Measurements from ENCODE around the gene NYAP1.
"Not testable (repeated sequence)": the region's sequence is repeated elsewhere in the genome, so short reads cannot be mapped to it uniquely, and the experiment has no call there.

The NYAP1 gene

DNA sequence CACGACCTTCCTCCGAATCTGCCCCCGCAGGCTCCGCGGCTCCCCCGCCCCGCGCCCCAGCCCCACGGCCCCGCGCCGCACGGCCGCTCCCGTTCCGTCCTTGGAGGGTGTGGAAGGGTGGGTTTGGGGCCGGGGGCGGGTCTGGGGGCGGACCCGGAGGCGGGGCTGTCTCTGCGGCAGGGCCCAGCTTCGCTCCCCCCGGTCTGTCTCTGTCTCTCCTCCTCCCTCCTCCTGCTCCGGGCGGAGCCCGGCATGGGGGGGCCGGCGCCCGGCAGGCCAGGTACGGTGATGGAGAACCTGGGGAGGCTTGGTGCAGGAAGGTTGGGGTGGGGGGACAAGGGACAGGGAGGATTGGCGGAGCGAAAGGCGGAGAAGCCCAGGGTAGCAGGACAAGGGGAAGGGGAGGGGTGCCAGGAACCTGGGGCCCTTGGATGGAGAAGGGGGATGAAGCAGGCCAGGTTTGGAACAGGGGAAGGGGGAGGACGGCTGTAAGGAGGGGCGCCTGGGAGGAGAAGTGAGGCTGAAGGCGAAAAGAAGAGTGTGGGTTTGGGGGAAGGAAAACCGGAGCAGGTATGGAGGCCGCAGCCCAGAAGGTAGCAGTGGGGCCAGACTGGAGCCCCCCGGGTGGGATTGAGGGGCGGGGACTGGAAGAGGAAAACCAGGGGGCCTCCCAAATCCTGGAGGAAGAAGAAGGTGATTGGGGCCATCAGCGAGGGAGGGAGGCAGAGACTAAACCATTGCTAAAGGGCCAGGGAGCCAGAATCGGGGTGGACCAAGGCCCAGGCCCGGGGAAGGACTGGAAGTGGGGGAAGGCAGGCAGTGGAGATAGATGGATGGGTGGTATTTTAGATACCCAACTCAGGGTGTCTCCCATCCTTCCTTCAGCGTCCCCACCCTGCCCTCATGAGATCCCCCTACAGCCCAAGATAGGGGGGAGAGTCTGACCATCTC lies at the start of gene NYAP1:
NYAP1 (plus strand) TSS at position 206 of the 951 bp plus-strand sequence. CDS start 1,385 bp downstream, outside the sequence.
- no peaks in the 10 kb centered on the region for H3K9me3 ChIP-seq (ENCODE audit: control insufficient read depth, insufficient read depth, low read depth, low read length)
- H3K4me1 ChIP-seq (ENCODE audit: control insufficient read depth, insufficient read depth, low read length) = peaks cover 29% of the 10 kb centered on the region
- no peak within 1 kb of the TSS for H3K27ac ChIP-seq (ENCODE audit: low read depth, low read length)
- no peaks in the 10 kb centered on the region; the same call in 1 of the 2 replicates for H3K27me3 ChIP-seq (ENCODE audit: control insufficient read depth, insufficient read depth, low read length)
- 0 out of 2 replicates have a peak, but pooled peaks cover 4% of the 10 kb centered on the region for H3K36me3 ChIP-seq (ENCODE audit: control insufficient read depth, insufficient read depth, low read length)
- H3K4me3 ChIP-seq (ENCODE audit: low read depth, low read length) = peak within 1 kb of the TSS; percentile 90
- peak within 1 kb of the TSS; percentile 38 for H3K9ac ChIP-seq (ENCODE audit: low read length)

DNA sequence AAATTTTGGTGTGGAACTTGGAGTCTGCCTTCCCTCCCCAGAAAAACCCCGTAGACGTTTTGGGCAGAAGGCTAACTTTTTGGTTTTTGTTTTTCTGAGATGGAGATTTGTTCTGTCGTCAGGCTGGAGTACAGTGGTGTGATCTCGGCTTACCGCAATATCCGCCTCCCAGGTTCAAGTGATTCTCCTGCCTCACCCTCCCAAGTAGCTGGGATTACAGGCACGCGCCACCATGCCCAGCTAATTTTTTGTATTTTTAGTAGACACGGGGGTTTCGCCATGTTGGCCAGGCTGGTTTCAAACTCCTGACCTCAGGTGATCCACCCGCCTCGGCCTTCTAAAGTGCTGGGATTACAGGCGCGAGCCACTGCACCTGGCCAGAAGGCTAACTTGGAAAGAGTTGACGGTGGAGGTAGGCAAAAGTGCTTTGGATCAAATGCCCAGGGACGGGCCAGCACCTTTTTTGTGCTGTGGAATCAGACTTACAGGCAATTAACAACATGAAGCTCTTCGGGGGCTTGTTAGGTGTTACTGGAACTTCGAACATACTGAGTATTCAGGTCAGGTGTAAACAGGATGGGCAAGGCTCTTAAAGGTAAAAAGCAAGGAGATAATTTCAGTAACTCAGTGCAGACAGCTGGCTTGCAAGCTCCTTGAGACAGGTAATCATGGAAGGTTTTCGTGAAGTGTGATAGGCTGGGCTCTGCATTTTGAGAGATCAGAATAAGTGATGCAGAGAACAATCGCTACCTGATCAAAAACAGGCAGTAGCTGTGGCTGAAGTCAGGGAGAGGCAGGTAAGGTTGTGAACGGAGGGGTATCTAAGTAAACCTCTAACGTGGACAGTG lies 49.2 kb upstream of the NYAP1 start:
- peak overlapping the region; percentile 99 for H3K4me3 ChIP-seq (ENCODE audit: low read depth, low read length)
- H3K9ac ChIP-seq (ENCODE audit: low read length) = no peak overlapping the region
- H3K27me3 ChIP-seq (ENCODE audit: control insufficient read depth, insufficient read depth, low read length) = no peaks in the 10 kb centered on the region
- H3K36me3 ChIP-seq (ENCODE audit: control insufficient read depth, insufficient read depth, low read length) = peaks cover 43% of the 10 kb centered on the region
- H3K4me1 ChIP-seq (ENCODE audit: control insufficient read depth, insufficient read depth, low read length) = peaks cover 26% of the 10 kb centered on the region
- no peak overlapping the region for H3K27ac ChIP-seq (ENCODE audit: low read depth, low read length)
- H3K9me3 ChIP-seq (ENCODE audit: control insufficient read depth, insufficient read depth, low read depth, low read length) = no peaks in the 10 kb centered on the region

DNA sequence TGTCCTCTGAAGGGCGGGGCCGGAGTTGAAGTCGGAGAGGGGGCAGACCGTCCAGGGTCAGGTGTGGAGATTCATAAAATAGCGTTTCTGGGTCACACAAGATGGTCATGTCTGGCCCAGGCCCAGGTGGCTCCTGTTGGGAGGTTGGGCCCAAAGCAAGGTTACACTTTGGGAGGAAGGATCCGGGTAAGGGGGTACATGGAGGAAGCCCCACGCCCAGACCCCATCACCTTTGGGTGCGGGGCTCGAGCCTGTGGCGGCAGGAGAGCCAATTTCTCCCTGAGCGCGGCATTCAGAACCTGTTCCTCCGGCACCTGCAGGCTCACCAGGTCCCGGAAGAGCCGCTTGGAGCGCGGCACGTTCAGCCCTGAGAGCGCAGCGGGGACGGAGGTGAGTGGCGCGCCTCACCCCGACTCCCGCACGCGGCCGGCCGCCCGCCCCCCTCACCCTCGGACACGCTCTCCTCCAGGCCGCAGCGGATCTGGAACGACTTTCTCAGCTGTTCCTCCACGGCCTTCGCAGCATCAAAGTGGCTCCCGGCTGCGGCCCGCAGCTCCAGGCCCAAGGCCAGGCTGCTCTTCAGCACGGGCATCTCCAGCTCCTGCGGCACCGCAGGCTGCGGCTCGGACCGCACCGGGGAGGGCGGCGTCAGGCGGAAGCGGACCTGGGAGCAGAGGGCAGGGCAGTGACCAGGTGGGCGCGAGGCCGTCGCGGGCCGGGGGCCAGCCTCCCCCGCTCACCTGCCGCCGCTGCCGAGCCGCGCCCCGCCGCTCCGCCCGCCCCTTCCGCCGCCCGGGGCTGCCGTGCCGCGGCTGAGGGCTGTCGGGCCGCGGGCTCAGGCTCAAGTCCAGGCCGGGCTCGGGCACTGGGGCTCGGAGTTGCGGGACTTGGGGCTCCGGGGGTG lies 48.1 kb upstream of the NYAP1 start:
- H3K4me1 ChIP-seq (ENCODE audit: control insufficient read depth, insufficient read depth, low read length) = peaks cover 24% of the 10 kb centered on the region
- H3K9me3 ChIP-seq (ENCODE audit: control insufficient read depth, insufficient read depth, low read depth, low read length) = no peaks in the 10 kb centered on the region
- peak overlapping the region; percentile 93 for H3K9ac ChIP-seq (ENCODE audit: low read length)
- H3K27ac ChIP-seq (ENCODE audit: low read depth, low read length) = peak overlapping the region; percentile 82
- H3K36me3 ChIP-seq (ENCODE audit: control insufficient read depth, insufficient read depth, low read length) = peaks cover 42% of the 10 kb centered on the region
- no peaks in the 10 kb centered on the region for H3K27me3 ChIP-seq (ENCODE audit: control insufficient read depth, insufficient read depth, low read length)
- H3K4me3 ChIP-seq (ENCODE audit: low read depth, low read length) = peak overlapping the region; percentile 99

DNA sequence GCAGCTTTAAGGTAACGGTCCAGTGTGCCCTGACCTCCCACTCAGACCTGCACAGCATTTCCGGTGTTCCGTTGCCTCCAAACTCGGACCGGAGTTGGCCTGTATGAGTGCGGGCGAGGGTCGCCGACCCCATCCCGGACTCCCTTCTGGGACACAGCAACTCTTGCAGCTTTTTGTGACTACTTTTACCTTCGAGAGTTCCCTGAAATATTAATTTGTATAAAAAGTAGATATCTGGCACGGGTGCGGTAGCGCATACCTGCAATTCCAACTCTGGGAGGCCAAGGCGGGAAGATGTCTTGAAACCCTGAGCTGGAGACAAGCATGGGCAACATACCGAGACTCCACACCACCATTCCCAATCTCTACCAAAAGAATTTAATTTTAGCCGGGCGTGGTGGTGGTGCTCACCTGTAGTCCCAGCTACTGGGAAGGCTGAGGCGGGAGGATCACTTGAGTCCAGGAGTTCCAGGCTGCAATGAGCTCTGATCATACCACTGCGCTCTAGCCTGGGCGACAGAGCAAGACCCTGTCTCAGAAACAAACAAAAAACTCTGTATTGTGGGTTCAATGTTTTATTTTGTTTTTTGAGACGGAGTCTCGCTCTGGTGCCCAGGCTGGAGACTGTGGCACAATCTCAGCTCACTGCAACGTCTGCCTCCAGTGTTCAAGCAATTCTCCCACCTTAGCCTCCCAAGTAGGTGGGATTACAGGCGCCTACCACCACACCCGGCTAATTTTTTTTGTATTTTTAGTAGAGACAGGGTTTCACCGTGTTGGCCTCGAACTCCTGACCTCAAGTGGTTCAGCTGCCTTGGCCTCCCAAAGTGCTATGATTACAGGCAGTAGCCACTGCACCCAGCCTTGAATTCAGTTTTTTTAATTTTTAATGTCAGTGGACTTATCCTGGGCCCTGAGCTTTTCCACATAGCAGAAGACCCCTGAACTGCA lies 46.3 kb upstream of the NYAP1 start:
- Histone ChIP-seq H3K4me3 (ENCODE audit: low read depth, low read length) (0 out of 2 replicates have a peak overlapping the region, but pooled peaks have one; percentile 49), H3K4me1 (ENCODE audit: control insufficient read depth, insufficient read depth, low read length) (0 out of 2 replicates have a peak, but pooled peaks cover 10% of the 10 kb centered on the region), H3K27me3 (ENCODE audit: control insufficient read depth, insufficient read depth, low read length) (no peaks in the 10 kb centered on the region), H3K9ac (ENCODE audit: low read length) (no peak overlapping the region), H3K27ac (ENCODE audit: low read depth, low read length) (no peak overlapping the region), H3K9me3 (ENCODE audit: control insufficient read depth, insufficient read depth, low read depth, low read length) (no peaks in the 10 kb centered on the region), H3K36me3 (ENCODE audit: control insufficient read depth, insufficient read depth, low read length) (peaks cover 25% of the 10 kb centered on the region)

DNA sequence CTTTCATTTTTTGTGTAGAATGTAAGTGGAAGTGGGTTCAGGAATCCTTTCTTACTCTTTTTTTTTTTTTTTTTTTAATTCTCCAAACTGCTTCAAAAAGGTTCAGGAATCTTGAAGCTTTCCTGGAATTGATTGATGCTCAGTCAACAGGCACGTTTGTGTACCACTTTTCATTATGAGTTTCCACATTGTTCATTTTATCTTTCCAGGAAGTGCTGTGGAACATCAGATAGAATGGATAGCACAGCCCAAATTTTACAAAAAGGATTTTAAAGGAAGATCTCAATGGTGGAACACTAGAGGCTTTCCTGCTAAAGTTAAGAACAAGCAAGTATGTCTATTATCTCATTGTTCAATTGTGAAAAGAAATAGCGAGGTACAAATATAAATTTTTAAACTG lies 45.6 kb upstream of the NYAP1 start:
- Histone ChIP-seq H3K9ac (ENCODE audit: low read length) (no peak overlapping the region), H3K27ac (ENCODE audit: low read depth, low read length) (no peak overlapping the region), H3K27me3 (ENCODE audit: control insufficient read depth, insufficient read depth, low read length) (no peaks in the 10 kb centered on the region), H3K4me3 (ENCODE audit: low read depth, low read length) (no peak overlapping the region), H3K9me3 (ENCODE audit: control insufficient read depth, insufficient read depth, low read depth, low read length) (no peaks in the 10 kb centered on the region), H3K36me3 (ENCODE audit: control insufficient read depth, insufficient read depth, low read length) (peaks cover 17% of the 10 kb centered on the region), H3K4me1 (ENCODE audit: control insufficient read depth, insufficient read depth, low read length) (0 out of 2 replicates have a peak, but pooled peaks cover 9% of the 10 kb centered on the region)

DNA sequence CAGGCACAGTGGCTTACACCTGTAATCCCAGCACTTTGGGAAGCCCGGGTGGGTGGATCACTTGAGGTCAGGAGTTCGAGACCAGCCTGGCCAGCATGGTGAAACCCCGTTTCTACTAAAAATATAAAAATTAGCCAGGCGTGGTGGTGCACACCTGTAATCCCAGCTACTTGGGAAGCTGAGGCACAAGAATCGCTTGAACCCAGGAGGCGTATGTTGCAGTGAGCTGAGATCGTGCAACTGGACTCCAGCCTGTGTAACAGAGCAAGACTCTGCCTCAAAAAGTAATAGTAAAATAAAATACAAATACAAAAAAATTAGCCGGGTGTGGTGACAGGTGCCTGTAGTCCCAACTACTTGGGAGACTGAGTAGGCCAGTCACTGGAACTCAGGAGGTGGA lies 45.0 kb upstream of the NYAP1 start:
- H3K4me1 ChIP-seq (ENCODE audit: control insufficient read depth, insufficient read depth, low read length); H3K9me3 ChIP-seq (ENCODE audit: control insufficient read depth, insufficient read depth, low read depth, low read length); H3K27ac ChIP-seq (ENCODE audit: low read depth, low read length); H3K9ac ChIP-seq (ENCODE audit: low read length); H3K27me3 ChIP-seq (ENCODE audit: control insufficient read depth, insufficient read depth, low read length); H3K4me3 ChIP-seq (ENCODE audit: low read depth, low read length): not testable (repeated sequence)
- H3K36me3 ChIP-seq (ENCODE audit: control insufficient read depth, insufficient read depth, low read length) = peaks cover 11% of the 10 kb centered on the region

DNA sequence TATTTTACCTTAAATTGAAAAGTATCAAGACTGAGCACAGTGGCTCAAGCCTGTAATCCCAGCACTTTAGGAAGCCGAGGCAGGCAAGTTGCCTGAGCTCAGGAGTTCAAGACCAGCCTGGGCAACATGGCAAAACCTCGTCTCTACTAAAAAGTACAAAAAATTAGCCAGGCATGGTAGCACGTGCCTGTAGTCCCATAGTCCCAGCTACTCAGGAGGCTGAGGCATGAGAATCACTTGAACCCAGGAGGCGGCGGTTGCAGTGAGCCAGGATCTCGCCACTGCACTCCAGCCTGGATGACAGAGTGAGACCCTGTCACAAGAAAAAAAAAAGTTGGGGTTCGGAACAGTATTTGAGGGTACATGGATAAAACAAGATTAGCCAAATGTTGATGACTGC lies 44.5 kb upstream of the NYAP1 start:
- H3K9ac ChIP-seq (ENCODE audit: low read length); H3K4me1 ChIP-seq (ENCODE audit: control insufficient read depth, insufficient read depth, low read length); H3K9me3 ChIP-seq (ENCODE audit: control insufficient read depth, insufficient read depth, low read depth, low read length); H3K36me3 ChIP-seq (ENCODE audit: control insufficient read depth, insufficient read depth, low read length); H3K4me3 ChIP-seq (ENCODE audit: low read depth, low read length); H3K27me3 ChIP-seq (ENCODE audit: control insufficient read depth, insufficient read depth, low read length); H3K27ac ChIP-seq (ENCODE audit: low read depth, low read length): not testable (repeated sequence)

DNA sequence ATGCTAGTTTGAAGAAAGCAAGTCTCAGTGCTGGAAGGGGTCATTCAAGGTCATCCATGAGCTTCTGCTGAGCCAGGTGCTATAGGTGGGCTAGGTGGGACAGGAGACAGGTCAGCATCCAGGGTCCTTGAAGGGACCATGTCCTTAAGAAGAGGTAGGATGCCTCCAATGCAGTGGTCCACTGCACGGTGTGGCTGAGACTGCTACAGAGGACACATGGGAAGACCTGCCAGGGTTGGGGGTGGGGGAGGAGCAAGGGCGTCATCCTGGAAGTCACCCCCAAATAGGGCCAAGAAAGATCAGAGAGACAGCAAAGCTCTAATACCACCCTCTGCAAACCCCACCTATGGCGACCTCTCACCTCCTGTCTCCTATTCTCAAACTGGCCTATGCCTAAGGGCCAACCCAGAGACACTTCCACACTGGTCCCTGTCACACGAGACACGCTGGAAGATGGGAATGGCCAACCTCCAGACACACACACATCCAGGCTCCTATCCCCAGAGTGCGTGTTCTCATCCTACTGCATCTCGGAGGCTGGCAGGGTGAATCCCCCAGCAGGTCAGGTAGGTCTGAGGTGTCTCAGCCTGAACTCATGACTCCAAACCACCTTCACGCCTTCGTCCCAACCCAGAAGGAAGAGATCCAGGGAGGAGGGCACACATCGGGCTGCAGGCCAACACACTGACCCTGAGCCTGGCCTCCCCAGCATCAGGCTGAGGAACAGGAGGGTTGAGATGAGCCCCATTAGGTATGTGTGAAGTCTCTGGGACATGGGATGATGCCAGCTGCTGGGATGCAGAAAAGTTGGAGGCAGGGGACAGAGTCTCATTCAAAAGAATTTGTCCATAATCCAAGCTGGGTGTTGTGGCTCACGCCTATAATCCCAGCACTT lies 41.8 kb upstream of the NYAP1 start:
- H3K36me3 ChIP-seq (ENCODE audit: control insufficient read depth, insufficient read depth, low read length) = no peaks in the 10 kb centered on the region
- H3K4me3 ChIP-seq (ENCODE audit: low read depth, low read length) = no peak overlapping the region
- H3K27ac ChIP-seq (ENCODE audit: low read depth, low read length) = no peak overlapping the region
- no peaks in the 10 kb centered on the region for H3K9me3 ChIP-seq (ENCODE audit: control insufficient read depth, insufficient read depth, low read depth, low read length)
- H3K4me1 ChIP-seq (ENCODE audit: control insufficient read depth, insufficient read depth, low read length) = peaks cover 9% of the 10 kb centered on the region
- no peak overlapping the region for H3K9ac ChIP-seq (ENCODE audit: low read length)
- no peaks in the 10 kb centered on the region for H3K27me3 ChIP-seq (ENCODE audit: control insufficient read depth, insufficient read depth, low read length)

Measured in HUES6 (cell line).